KOPT-K1 (cell line): ENCODE data around the gene PPEF2.
A peak's percentile ranks its signal among the peaks of the same experiment; 100 is the strongest.
"Not testable (repeated sequence)": the region's sequence is repeated elsewhere in the genome, so short reads cannot be mapped to it uniquely, and the experiment has no call there.

Experiments
- H3K27ac ChIP-seq: fragments of 200-600 bp; sonication (generic); 2 replicates; pipeline ENCODE4 v1.5.1; 2016; ENCODE audit warnings: antibody characterized with exemption, mild to moderate bottlenecking, low read depth, low read length; ENCODE audit not compliant: poor library complexity, severe bottlenecking
- H3K36me3 ChIP-seq: fragments of 200-600 bp; sonication (generic); 2 replicates; pipeline ENCODE4 v1.5.1; 2017; ENCODE audit warnings: antibody characterized with exemption, mild to moderate bottlenecking, low read length, moderate library complexity; ENCODE audit not compliant: insufficient read depth
- H3K9me3 ChIP-seq: fragments of 200-600 bp; sonication (generic); 2 replicates; pipeline ENCODE4 v1.5.1; 2017; ENCODE audit warnings: antibody characterized with exemption, low read length, mild to moderate bottlenecking; ENCODE audit not compliant: insufficient read depth, poor library complexity, severe bottlenecking

The PPEF2 gene

GRCh38 chr4:75902352-75902751 is at the start of gene PPEF2:
Gene PPEF2 (minus strand): TSS chr4:75902452. CDS start chr4:75896325, 6,127 bp downstream.
- H3K27ac ChIP-seq, result no peak within 1 kb of the TSS
- H3K36me3 ChIP-seq, result no peaks in the 10 kb centered on the region
- no peaks in the 10 kb centered on the region for H3K9me3 ChIP-seq

- no peak overlapping the region for H3K27ac ChIP-seq
- H3K9me3 ChIP-seq, result no peaks in the 10 kb centered on the region
- H3K36me3 ChIP-seq, result peaks cover 95% of the 10 kb centered on the region
Measured at GRCh38 chr4:75950213-75950815, 48.1 kb upstream of the PPEF2 start.

- H3K9me3 ChIP-seq, result no peaks in the 10 kb centered on the region
- peaks cover 88% of the 10 kb centered on the region for H3K36me3 ChIP-seq
- H3K27ac ChIP-seq, result no peak overlapping the region
Measured at GRCh38 chr4:75948822-75949444, 46.7 kb upstream of the PPEF2 start.

GRCh38 chr4:75940692-75941253 is 38.5 kb upstream of the PPEF2 start, which contains the start of gene NAAA:
Gene NAAA (minus strand): TSS chr4:75941013. CDS start chr4:75940949, 64 bp downstream.
- H3K27ac ChIP-seq, result peak within 1 kb of the TSS; percentile 69
- H3K36me3 ChIP-seq, result peaks cover 14% of the 10 kb centered on the region; the same call in 1 of the 2 replicates
- no peaks in the 10 kb centered on the region for H3K9me3 ChIP-seq

- Histone ChIP-seq H3K36me3 (peaks cover 21% of the 10 kb centered on the region; the same call in 1 of the 2 replicates), H3K9me3 (no peaks in the 10 kb centered on the region), H3K27ac (peak overlapping the region; percentile 69)
Measured at GRCh38 chr4:75939890-75940691, 37.8 kb upstream of the PPEF2 start.

- peaks cover 18% of the 10 kb centered on the region; the same call in 1 of the 2 replicates for H3K36me3 ChIP-seq
- no peak overlapping the region for H3K27ac ChIP-seq
- no peaks in the 10 kb centered on the region for H3K9me3 ChIP-seq
Measured at GRCh38 chr4:75935628-75936027, 33.4 kb upstream of the PPEF2 start.

- Histone ChIP-seq H3K27ac (no peak overlapping the region), H3K9me3 (no peaks in the 10 kb centered on the region), H3K36me3 (peaks cover 13% of the 10 kb centered on the region)
Measured at GRCh38 chr4:75930152-75930551, 27.9 kb upstream of the PPEF2 start.

GRCh38 chr4:75924916-75925315 is 22.7 kb upstream of the PPEF2 start:
- not testable (repeated sequence) for H3K9me3 ChIP-seq, H3K36me3 ChIP-seq, H3K27ac ChIP-seq

- H3K36me3 ChIP-seq, result peaks cover 11% of the 10 kb centered on the region
- H3K27ac ChIP-seq, result no peak overlapping the region
Measured at GRCh38 chr4:75924309-75924827, 22.1 kb upstream of the PPEF2 start.

GRCh38 chr4:75922588-75922987 is 20.3 kb upstream of the PPEF2 start:
- H3K27ac ChIP-seq, result no peak overlapping the region
- no peaks in the 10 kb centered on the region for H3K9me3 ChIP-seq
- peaks cover 18% of the 10 kb centered on the region for H3K36me3 ChIP-seq

More at GRCh38 chr4:75924309-75924827, 22.1 kb upstream of the PPEF2 start:
- no peaks in the 10 kb centered on the region for H3K9me3 ChIP-seq

GRCh38 chr4:75921910-75922309 is 19.7 kb upstream of the PPEF2 start:
- Histone ChIP-seq H3K36me3 (peaks cover 18% of the 10 kb centered on the region), H3K27ac (no peak overlapping the region), H3K9me3 (no peaks in the 10 kb centered on the region)

GRCh38 chr4:75920327-75920726 is 18.1 kb upstream of the PPEF2 start:
- Histone ChIP-seq H3K36me3 (peaks cover 18% of the 10 kb centered on the region; the same call in 1 of the 2 replicates), H3K9me3 (no peaks in the 10 kb centered on the region), H3K27ac (no peak overlapping the region)

GRCh38 chr4:75919920-75920319 is 17.7 kb upstream of the PPEF2 start:
- Histone ChIP-seq H3K9me3 (no peaks in the 10 kb centered on the region), H3K27ac (no peak overlapping the region), H3K36me3 (peaks cover 18% of the 10 kb centered on the region; the same call in 1 of the 2 replicates)

- Histone ChIP-seq H3K9me3 (no peaks in the 10 kb centered on the region), H3K27ac (no peak overlapping the region), H3K36me3 (peaks cover 18% of the 10 kb centered on the region; the same call in 1 of the 2 replicates)
Measured at GRCh38 chr4:75916091-75916661, 13.9 kb upstream of the PPEF2 start.
